Neural cell (in vitro differentiated cells): ENCODE measurements around the gene C11orf21. TPM values are rescaled to one million over a fixed set of nuclear protein-coding genes. Genes with fewer than 3 reads are reported as not detected.
A peak's percentile ranks its signal among the peaks of the same experiment; 100 is the strongest.

ENCODE experiments used
- H2AFZ ChIP-seq: fragments of 200-600, 300-800 bp; sonication (generic), shearing (Covaris generic); 2 replicates; pipeline ENCODE4 v1.6.0; 2014; ENCODE audit warnings: low read depth, mild to moderate bottlenecking, antibody characterized with exemption, low read length, moderate library complexity
- H3F3A ChIP-seq: fragments of 200-600 bp; shearing (Covaris generic); 2 replicates; pipeline ENCODE4 v1.6.1; 2016; ENCODE audit warnings: mild to moderate bottlenecking, moderate library complexity, mixed read lengths, antibody characterized with exemption, low read length; ENCODE audit not compliant: insufficient read depth, poor library complexity, severe bottlenecking
- H3K27ac ChIP-seq: fragments of 200-600, 300-800 bp; sonication (generic), shearing (Covaris generic); 2 replicates; pipeline ENCODE4 v1.5.1; 2014; ENCODE audit warnings: mild to moderate bottlenecking, low read length, moderate library complexity
- H3K27me3 ChIP-seq: fragments of 300-800, 200-600 bp; sonication (generic), shearing (Covaris generic); 2 replicates; pipeline ENCODE4 v1.6.0; 2014; ENCODE audit warnings: mild to moderate bottlenecking, low read depth, low read length, moderate library complexity; ENCODE audit not compliant: insufficient read depth
- H3K36me3 ChIP-seq: fragments of 300-800, 200-600 bp; sonication (generic), shearing (Covaris generic); 2 replicates; pipeline ENCODE4 v1.5.1; 2014; ENCODE audit warnings: mild to moderate bottlenecking, antibody characterized with exemption, low read length, moderate library complexity; ENCODE audit not compliant: insufficient read depth
- H3K4me2 ChIP-seq: fragments of 300-800, 200-600 bp; sonication (generic), shearing (Covaris generic); 2 replicates; pipeline ENCODE4 v1.6.0; 2014; ENCODE audit warnings: mild to moderate bottlenecking, low read length
- H3K4me3 ChIP-seq: fragments of 300-800, 200-600 bp; sonication (generic), shearing (Covaris generic); 2 replicates; pipeline ENCODE4 v1.5.1; 2014; ENCODE audit warnings: mild to moderate bottlenecking, low read length, moderate library complexity
- H3K79me2 ChIP-seq: fragments of 200-600 bp; shearing (Covaris generic); replicated peaks from 2 replicates; pipeline ENCODE4 v1.6.0; 2014; ENCODE audit warnings: mild to moderate bottlenecking, low read length, moderate library complexity; ENCODE audit not compliant: insufficient read depth
- H3K9ac ChIP-seq: fragments of 300-800, 200-600 bp; sonication (generic), shearing (Covaris generic); 2 replicates; pipeline ENCODE4 v1.6.1; 2016; ENCODE audit warnings: mild to moderate bottlenecking, low read length, mixed read lengths
- H3K9me2 ChIP-seq: fragments of 200-600 bp; shearing (Covaris generic); 2 replicates; pipeline ENCODE4 v1.6.1; 2016; ENCODE audit warnings: mild to moderate bottlenecking, low read length, mixed read lengths; ENCODE audit not compliant: insufficient read depth
- H3K9me3 ChIP-seq: fragments of 200-600, 300-800 bp; sonication (generic), shearing (Covaris generic); 2 replicates; pipeline ENCODE4 v1.6.1; 2016; ENCODE audit warnings: mild to moderate bottlenecking, mixed run types, low read length, moderate library complexity, mixed read lengths
- H4K20me1 ChIP-seq: fragments of 200-600 bp; shearing (Covaris generic); 2 replicates; pipeline ENCODE4 v1.6.1; 2016; ENCODE audit warnings: mild to moderate bottlenecking, mixed run types; ENCODE audit not compliant: insufficient read depth
- EP300 ChIP-seq: fragments of 450-650 bp; conservative IDR thresholded peaks from 2 replicates; pipeline ENCODE4 v1.6.1; 2014; ENCODE audit warnings: antibody characterized with exemption, mild to moderate bottlenecking, moderate library complexity; ENCODE audit not compliant: poor library complexity, severe bottlenecking
- EZH2 ChIP-seq: fragments of 200-600, 300-800 bp; shearing (Covaris generic), sonication (generic); IDR thresholded peaks from 2 replicates; pipeline ENCODE4 v1.6.1; 2014; ENCODE audit warnings: antibody characterized with exemption, low read length, borderline replicate concordance, mild to moderate bottlenecking; ENCODE audit not compliant: insufficient read depth, poor library complexity, severe bottlenecking
- MXI1 ChIP-seq: fragments of 450-650 bp; conservative IDR thresholded peaks from 2 replicates; pipeline ENCODE4 v1.6.1; 2014; ENCODE audit warnings: antibody characterized with exemption, mild to moderate bottlenecking; ENCODE audit not compliant: poor library complexity, severe bottlenecking
- POLR2AphosphoS5 ChIP-seq: IDR thresholded peaks from 2 replicates; pipeline ENCODE4 v1.6.1; 2012
- RAD21 ChIP-seq: fragments of 450-650 bp; conservative IDR thresholded peaks from 2 replicates; pipeline ENCODE4 v1.6.1; 2014; ENCODE audit warnings: antibody characterized with exemption, mild to moderate bottlenecking, moderate library complexity
- SMC3 ChIP-seq: fragments of 450-650 bp; conservative IDR thresholded peaks from 2 replicates; pipeline ENCODE4 v1.6.1; 2014; ENCODE audit warnings: antibody characterized with exemption, mild to moderate bottlenecking, moderate library complexity; ENCODE audit not compliant: poor library complexity
- TAF1 ChIP-seq: IDR thresholded peaks from 2 replicates; pipeline ENCODE4 v1.6.1; 2012; ENCODE audit warnings: low read depth
- polyA plus RNA-seq: library from polyadenylated mRNA; depleted of rRNA; stranded (reverse); fragments of >200 nt; gene quantifications from 2 replicates; pipeline ENCODE4 v1.2.3, GENCODE V29; 2014
- TF ChIP-seq, protein P1 (sequence below): fragments of 450-650 bp; IDR thresholded peaks from 2 replicates; pipeline ENCODE4 v1.5.1; 2014; ENCODE audit warnings: antibody characterized with exemption, mild to moderate bottlenecking, moderate library complexity; ENCODE audit not compliant: poor library complexity, severe bottlenecking

C11orf21 gene
- polyA plus RNA-seq, 1 donor from 2014 or later = not detected

DNA sequence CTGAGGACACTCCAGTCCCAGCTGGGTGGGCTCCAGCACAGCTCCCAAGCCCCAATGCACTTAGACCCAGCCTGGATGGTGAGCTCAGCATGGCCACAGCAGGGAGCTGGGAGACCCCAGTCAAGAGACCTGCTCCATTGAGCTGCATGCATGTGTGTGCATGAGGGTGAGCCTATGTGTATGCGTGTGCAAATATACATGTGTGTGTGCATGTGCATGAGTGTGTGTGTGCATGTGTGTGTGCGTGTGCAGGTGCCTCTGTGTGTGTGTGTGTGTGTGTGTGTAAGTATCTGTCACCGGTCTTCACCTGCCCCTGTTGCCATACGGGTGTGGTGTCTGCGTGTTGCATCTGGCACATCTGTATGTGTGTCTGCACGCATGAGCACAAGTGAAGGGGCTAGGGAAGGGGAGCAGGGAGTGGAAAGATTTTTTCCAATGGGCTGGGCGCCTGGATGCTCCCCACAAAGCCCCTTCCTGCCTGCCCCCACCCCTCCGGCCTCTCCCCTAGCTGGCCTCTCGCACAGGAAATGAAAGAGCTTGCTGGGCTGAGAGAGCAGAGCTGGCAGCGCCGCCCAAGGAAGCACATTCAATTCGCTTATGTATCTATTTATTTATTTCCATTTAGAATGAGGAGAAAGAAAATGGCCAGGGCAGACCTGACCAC lies 4.2 kb upstream of the C11orf21 start:
- Histone ChIP-seq H3K79me2 (no peaks in the 10 kb centered on the region), H3K9me3 (no peaks in the 10 kb centered on the region), H3K4me2 (no peak overlapping the region), H4K20me1 (no peaks in the 10 kb centered on the region), H3K27ac (no peak overlapping the region), H2AFZ (no peak overlapping the region), H3K9me2 (no peaks in the 10 kb centered on the region), H3K36me3 (no peaks in the 10 kb centered on the region), H3K27me3 (no peaks in the 10 kb centered on the region), H3F3A (no peaks in the 10 kb centered on the region), H3K4me3 (no peak overlapping the region), H3K9ac (no peak overlapping the region)
- TF ChIP-seq, protein P1, sequence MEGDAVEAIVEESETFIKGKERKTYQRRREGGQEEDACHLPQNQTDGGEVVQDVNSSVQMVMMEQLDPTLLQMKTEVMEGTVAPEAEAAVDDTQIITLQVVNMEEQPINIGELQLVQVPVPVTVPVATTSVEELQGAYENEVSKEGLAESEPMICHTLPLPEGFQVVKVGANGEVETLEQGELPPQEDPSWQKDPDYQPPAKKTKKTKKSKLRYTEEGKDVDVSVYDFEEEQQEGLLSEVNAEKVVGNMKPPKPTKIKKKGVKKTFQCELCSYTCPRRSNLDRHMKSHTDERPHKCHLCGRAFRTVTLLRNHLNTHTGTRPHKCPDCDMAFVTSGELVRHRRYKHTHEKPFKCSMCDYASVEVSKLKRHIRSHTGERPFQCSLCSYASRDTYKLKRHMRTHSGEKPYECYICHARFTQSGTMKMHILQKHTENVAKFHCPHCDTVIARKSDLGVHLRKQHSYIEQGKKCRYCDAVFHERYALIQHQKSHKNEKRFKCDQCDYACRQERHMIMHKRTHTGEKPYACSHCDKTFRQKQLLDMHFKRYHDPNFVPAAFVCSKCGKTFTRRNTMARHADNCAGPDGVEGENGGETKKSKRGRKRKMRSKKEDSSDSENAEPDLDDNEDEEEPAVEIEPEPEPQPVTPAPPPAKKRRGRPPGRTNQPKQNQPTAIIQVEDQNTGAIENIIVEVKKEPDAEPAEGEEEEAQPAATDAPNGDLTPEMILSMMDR = no peak
- TF ChIP-seq POLR2AphosphoS5 = no peak
- TF ChIP-seq EZH2 = no peak

GRCh38 chr11:2305140-2305778 lies 3.5 kb upstream of the C11orf21 start:
- Histone ChIP-seq H3K27ac (no peak overlapping the region), H3K36me3 (no peaks in the 10 kb centered on the region), H3K79me2 (no peaks in the 10 kb centered on the region), H3K4me2 (no peak overlapping the region), H3F3A (no peaks in the 10 kb centered on the region), H3K4me3 (no peak overlapping the region), H3K9me3 (no peaks in the 10 kb centered on the region), H2AFZ (no peak overlapping the region), H3K9ac (no peak overlapping the region), H3K27me3 (no peaks in the 10 kb centered on the region), H3K9me2 (no peaks in the 10 kb centered on the region), H4K20me1 (no peaks in the 10 kb centered on the region)
- TF ChIP-seq, protein P1 = peak; percentile 23
- TF ChIP-seq TAF1 = no peak
- no peak for TF ChIP-seq POLR2AphosphoS5
- TF ChIP-seq MXI1 = no peak
- no peak for TF ChIP-seq RAD21
- no peak for TF ChIP-seq EP300
- TF ChIP-seq SMC3 = no peak
- TF ChIP-seq EZH2 = no peak
